Heart left ventricle (tissue), 16 donors: ENCODE results near the gene NEDD4L. TPM values are rescaled to one million over a fixed set of nuclear protein-coding genes. Genes with fewer than 3 reads are reported as not detected.

Experiments
- ATAC-seq, 4 donors: fragments of 200-7000 bp; cut with Tn5 transposase; one replicate each; pipeline ENCODE4 v1.9.1; 2020 to 2022; ENCODE audit warnings: moderate library complexity in 4 of 4, mild to moderate bottlenecking in 3 of 4, moderate number of reproducible peaks in 1 of 4
- DNase-seq, 5 donors: peaks; one replicate each; pipeline ENCODE4 v3.0.0-alpha.2; 2020
- H3K27ac ChIP-seq, 12 donors: fragments of 200-600 bp; sonication (generic) in 4 of 12; one replicate each; pipeline versions ENCODE4 v1.5.0 to v1.8.0; 2016 to 2022; ENCODE audit warnings: mild to moderate bottlenecking in 2 of 12
- H3K27me3 ChIP-seq, 9 donors: fragments of 200-600 bp; sonication (generic) in 2 of 9; one replicate each; pipeline versions ENCODE4 v1.5.1 to v1.8.0; 2016 to 2022; ENCODE audit warnings: mild to moderate bottlenecking in 3 of 9
- H3K36me3 ChIP-seq, 9 donors: fragments of 200-600 bp; sonication (generic) in 2 of 9; one replicate each; pipeline versions ENCODE4 v1.5.0 to v1.8.0; 2018 to 2022; ENCODE audit warnings: mild to moderate bottlenecking in 2 of 9
- H3K4me1 ChIP-seq, 12 donors: fragments of 200-600 bp; sonication (generic) in 4 of 12; one replicate each; pipeline versions ENCODE4 v1.5.0 to v1.8.0; 2016 to 2022; ENCODE audit warnings: mild to moderate bottlenecking in 3 of 12
- H3K4me3 ChIP-seq, 12 donors: fragments of 200-600 bp; sonication (generic) in 4 of 12; one replicate each; pipeline versions ENCODE4 v1.5.0 to v1.8.0; 2017 to 2022; ENCODE audit warnings: mild to moderate bottlenecking in 9 of 12, moderate library complexity in 4 of 12
- H3K9me3 ChIP-seq, 12 donors: fragments of 200-600 bp; sonication (generic) in 4 of 12; one replicate each; pipeline versions ENCODE4 v1.5.0 to v1.8.0; 2016 to 2022; ENCODE audit warnings: mild to moderate bottlenecking in 1 of 12
- POLR2A ChIP-seq, 2 donors: fragments of 450-650 bp; IDR thresholded peaks; one replicate each; pipeline ENCODE4 v1.6.1; 2017; ENCODE audit warnings: antibody characterized with exemption in 2 of 2, mild to moderate bottlenecking in 2 of 2, moderate library complexity in 2 of 2
- WGBS, 4 donors: extraction: QIAGEN DNeasy Blood & Tissue Kit in 2 of 4; methylation state at CpG; one replicate each; pipeline versions ENCODE4 v1.1.5 to v1.1.7; 2013 to 2018; 5-methylcytosine and 5-hydroxymethylcytosine counted together
- intact Hi-C, 10 donors: fragments of 100-400 bp; cut with DNase I; formaldehyde crosslinking; loops; one replicate each; pipeline versions ENCODE4 v1.11.1 to v1.14.2; 2022
- polyA plus RNA-seq, 2 donors: library from polyadenylated mRNA; stranded (reverse); fragments of 200-250 nt; gene quantifications; one replicate each; pipeline ENCODE4 v1.2.3, GENCODE V29; 2013
- total RNA-seq, 9 donors: library from RNA; depleted of rRNA in 2 of 9; stranded (reverse); fragments of >200 nt in 2 of 9; fragmentation: NEBNext Ultra II Directional in 3 of 9; extraction: Animal tissue kit (Norgen Biotek cat#: 25700) in 3 of 9; gene quantifications; one replicate each; pipeline versions ENCODE4 v1.1.0 to v1.2.4, GENCODE V29; 2016 to 2023
- TF ChIP-seq, protein P1 (sequence below), 12 donors: fragments of 200-600 bp; sonication (generic) in 4 of 12; IDR thresholded peaks; one replicate each; pipeline versions ENCODE4 v1.5.0 to v1.8.0; 2018 to 2022; ENCODE audit warnings: antibody characterized with exemption in 12 of 12, mild to moderate bottlenecking in 5 of 12
- donor health status: ischemic (EF 13 %, LVEDD 7.1; RV severe dilation, severe dysfunction).
- donor health status: healthy with polysubstance abuse.
- donor health status: DM: no; HTN: yes; CAD: no.
- donor health status: DM: no; HTN: no; CAD: no.
- donor health status: ischemic (EF 25% LVEDD 6.9; RV normal size, moderate dysfunction).
- donor health status: ischemic (EF 25% LVEDD 5.7; RV mildly dilated, moderate dysfunction).
- donor health status: healthy.
- donor health status: DM: yes; HTN: yes; CAD: no.
- donor health status: ischemic (EF 35%, LVEDD 5.7; RV mildly dilated, moderate dysfunction).
- donor health status: nonischemic (EF 11% LVEDD 7.7; RV severe dilation, severe dysfunction).
- donor health status: DM: yes; HTN: yes; CAD: no.
- donor health status: PGD.
- donor health status: ischemic (EF 29% LVEDD 5.4; RV normal size, mild dysfunction).
- donor health status: nonischemic (EF 23%, LVEDD 6.1; RV moderate dilation, normal function).

NEDD4L gene
- total and polyA plus RNA-seq, 11 donors: 14.7 to 64.1 (median 51.7) TPM

DNA sequence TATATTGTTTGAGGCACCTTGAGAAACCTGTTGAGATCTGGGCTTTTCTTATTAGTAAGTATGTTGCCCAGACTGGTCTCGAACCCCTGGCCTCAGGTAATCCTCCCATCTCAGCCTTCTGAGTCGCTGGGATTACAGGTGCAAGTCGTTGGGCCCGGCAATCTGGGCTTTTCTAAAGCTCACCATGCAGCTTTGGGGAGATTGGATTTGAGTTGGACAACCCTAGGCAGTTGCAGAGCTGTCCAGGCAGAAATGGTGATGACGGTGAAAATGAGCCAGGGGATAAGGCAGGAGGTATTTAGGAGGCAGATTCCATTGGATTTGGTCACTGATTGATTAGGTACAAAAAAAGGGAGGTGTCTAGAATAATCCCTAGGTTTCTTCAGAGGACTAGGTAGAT lies 16.2 kb downstream of the NEDD4L start:
- WGBS, 4 donors: 32 to 90% (median 49%) methylated on average over 5 of the region's 5 CpGs
- intact Hi-C loops: no loop called here
- DNase-seq: no peak
- no peaks in the 10 kb centered on the region for H3K9me3 ChIP-seq
- no peak for ATAC-seq
- no peaks in the 10 kb centered on the region for H3K27me3 ChIP-seq
- no peak overlapping the region for H3K27ac ChIP-seq
- TF ChIP-seq, protein P1, sequence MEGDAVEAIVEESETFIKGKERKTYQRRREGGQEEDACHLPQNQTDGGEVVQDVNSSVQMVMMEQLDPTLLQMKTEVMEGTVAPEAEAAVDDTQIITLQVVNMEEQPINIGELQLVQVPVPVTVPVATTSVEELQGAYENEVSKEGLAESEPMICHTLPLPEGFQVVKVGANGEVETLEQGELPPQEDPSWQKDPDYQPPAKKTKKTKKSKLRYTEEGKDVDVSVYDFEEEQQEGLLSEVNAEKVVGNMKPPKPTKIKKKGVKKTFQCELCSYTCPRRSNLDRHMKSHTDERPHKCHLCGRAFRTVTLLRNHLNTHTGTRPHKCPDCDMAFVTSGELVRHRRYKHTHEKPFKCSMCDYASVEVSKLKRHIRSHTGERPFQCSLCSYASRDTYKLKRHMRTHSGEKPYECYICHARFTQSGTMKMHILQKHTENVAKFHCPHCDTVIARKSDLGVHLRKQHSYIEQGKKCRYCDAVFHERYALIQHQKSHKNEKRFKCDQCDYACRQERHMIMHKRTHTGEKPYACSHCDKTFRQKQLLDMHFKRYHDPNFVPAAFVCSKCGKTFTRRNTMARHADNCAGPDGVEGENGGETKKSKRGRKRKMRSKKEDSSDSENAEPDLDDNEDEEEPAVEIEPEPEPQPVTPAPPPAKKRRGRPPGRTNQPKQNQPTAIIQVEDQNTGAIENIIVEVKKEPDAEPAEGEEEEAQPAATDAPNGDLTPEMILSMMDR (IDR thresholded peaks at IDR 0.05): no peak
- no peak for TF ChIP-seq POLR2A (IDR thresholded peaks at IDR 0.05)
- H3K4me1 ChIP-seq: no peaks in the 10 kb centered on the region
- no peaks in the 10 kb centered on the region for H3K36me3 ChIP-seq
- H3K4me3 ChIP-seq: no peak overlapping the region

DNA sequence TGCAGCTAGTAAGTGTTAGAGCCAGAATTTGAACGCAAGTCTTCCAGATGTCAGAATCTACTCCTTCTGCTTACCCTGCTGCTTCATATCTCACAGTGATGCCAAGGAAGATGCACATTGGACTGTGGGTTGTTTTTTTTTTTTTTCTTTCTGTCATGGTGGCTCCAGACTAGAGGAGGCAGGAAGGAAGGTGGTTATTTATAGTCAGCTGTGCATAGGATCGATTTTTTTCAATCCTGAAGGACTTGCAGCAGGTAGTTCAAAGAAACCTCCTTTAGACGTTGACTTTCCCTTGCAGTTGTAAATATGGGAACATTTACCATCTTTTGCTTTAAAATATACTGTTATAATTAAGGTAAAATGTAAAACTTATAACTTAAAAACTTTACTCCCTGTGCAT lies 17.3 kb downstream of the NEDD4L start:
- no peaks in the 10 kb centered on the region for H3K4me1 ChIP-seq
- 43 to 49% (median 45%) methylated on average over 3 of the region's 3 CpGs for WGBS, 4 donors
- TF ChIP-seq POLR2A (IDR thresholded peaks at IDR 0.05): no peak
- TF ChIP-seq, protein P1 (IDR thresholded peaks at IDR 0.05): no peak
- no peak overlapping the region for H3K27ac ChIP-seq
- no peaks in the 10 kb centered on the region for H3K36me3 ChIP-seq
- no peaks in the 10 kb centered on the region for H3K27me3 ChIP-seq
- no peaks in the 10 kb centered on the region for H3K9me3 ChIP-seq
- intact Hi-C loops: no loop called here
- ATAC-seq (no peak), DNase-seq (no peak)
- H3K4me3 ChIP-seq: no peak overlapping the region

DNA sequence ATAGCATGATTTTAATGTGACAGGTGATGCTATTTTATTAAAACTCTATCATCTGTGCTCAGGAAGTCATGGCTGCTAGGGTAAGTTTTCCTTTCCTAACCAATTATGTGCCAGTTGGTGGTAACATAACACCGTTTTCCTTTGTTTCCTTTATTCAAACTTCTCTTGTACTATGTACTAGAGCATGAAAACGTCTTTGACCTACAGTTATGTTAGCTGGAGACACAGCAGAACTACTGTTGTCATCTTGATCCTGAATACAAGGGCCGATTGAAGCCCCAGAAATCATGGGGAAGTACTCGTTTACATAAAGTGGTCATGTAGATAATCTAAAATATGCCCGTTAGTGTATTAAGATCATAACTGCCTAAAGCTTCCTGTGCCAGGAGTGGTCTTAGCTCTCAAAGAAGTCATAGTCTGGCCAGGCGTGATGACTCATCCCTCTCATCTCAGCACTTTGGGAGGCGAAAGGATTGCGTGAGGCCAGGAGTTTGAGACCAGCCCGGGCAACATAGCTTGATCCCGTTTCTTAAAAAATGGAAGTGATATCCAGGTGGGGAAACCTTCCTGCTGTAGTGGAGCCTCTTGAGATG lies 20.5 kb downstream of the NEDD4L start:
- no peaks in the 10 kb centered on the region for H3K36me3 ChIP-seq
- DNase-seq (no peak), ATAC-seq (no peak)
- H3K27ac ChIP-seq: no peak overlapping the region
- TF ChIP-seq POLR2A (IDR thresholded peaks at IDR 0.05): no peak
- TF ChIP-seq, protein P1 (IDR thresholded peaks at IDR 0.05): no peak
- no peaks in the 10 kb centered on the region for H3K9me3 ChIP-seq
- intact Hi-C loops: no loop called here
- 72 to 86% (median 77%) methylated on average over 9 to 10 of the region's 10 CpGs for WGBS, 4 donors
- no peaks in the 10 kb centered on the region for H3K4me1 ChIP-seq
- H3K27me3 ChIP-seq: no peaks in the 10 kb centered on the region
- H3K4me3 ChIP-seq: no peak overlapping the region

DNA sequence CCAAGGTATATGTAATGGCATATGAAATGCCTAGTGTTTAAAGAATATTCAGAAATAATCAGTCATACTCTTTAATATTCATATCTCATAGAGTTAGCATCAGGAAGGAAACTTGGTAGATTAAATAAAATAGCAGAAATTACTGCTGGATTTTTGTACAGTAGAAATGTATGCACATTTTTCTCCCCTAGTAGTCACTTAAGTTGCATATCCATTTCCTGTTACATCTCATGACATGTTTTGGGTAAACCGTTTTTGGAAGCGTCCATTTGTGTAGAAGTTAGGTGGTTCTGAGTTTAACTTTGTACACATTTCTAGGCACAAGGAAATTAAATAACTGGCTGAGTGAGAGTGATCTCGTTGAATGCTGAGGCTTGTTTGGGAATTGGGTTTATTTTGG lies 21.9 kb downstream of the NEDD4L start:
- intact Hi-C loops: no loop called here

DNA sequence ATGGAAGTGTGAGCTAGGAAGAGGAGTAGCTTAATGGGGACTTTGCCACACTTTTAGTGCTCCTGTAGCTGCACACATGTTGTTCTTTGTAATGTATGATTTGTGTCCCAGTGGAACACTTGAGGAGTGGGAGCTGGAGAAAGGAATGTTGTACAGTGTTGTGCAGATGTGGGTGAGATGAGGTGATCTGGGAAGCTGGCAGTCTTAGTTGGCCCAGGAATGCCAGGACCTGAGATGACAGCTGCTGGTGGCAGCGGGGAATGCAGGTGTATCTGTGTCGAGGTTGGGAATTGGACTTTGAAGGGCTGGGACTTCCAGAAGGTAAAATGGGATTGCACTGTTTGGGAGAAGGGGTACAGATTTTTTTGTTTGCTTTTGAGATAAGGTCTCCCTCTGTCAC lies 23.6 kb downstream of the NEDD4L start:
- DNase-seq: no peak
- H3K9me3 ChIP-seq: no peaks in the 10 kb centered on the region
- H3K27ac ChIP-seq: no peak overlapping the region
- H3K4me1 ChIP-seq: no peaks in the 10 kb centered on the region
- no peak overlapping the region for H3K4me3 ChIP-seq
- intact Hi-C loops: no loop called here
- no peaks in the 10 kb centered on the region for H3K27me3 ChIP-seq
- TF ChIP-seq, protein P1 (IDR thresholded peaks at IDR 0.05): no peak
- TF ChIP-seq POLR2A (IDR thresholded peaks at IDR 0.05): no peak
- 84 to 99% (median 97%) methylated on average over 2 of the region's 2 CpGs for WGBS, 4 donors
- no peaks in the 10 kb centered on the region for H3K36me3 ChIP-seq
- no peak for ATAC-seq

More for the DNA sequence above, 21.9 kb downstream of the NEDD4L start:
- Histone ChIP-seq H3K27ac (no peak overlapping the region), H3K36me3 (no peaks in the 10 kb centered on the region), H3K27me3 (no peaks in the 10 kb centered on the region), H3K4me1 (no peaks in the 10 kb centered on the region), H3K9me3 (no peaks in the 10 kb centered on the region), H3K4me3 (no peak overlapping the region)
- no peak for DNase-seq
- no peak for ATAC-seq
- 94 to 97% (median 95%) methylated on average over 3 of the region's 3 CpGs for WGBS, 4 donors
- TF ChIP-seq POLR2A (IDR thresholded peaks at IDR 0.05): no peak
